Tibial nerve (tissue), 3 donors: ENCODE measurements around the gene PNO1.

Source experiments
- POLR2A ChIP-seq, 2 donors: fragments of 450-650 bp; IDR thresholded peaks; one replicate each; pipeline ENCODE4 v1.6.1; 2017; ENCODE audit warnings: antibody characterized with exemption in 2 of 2, mild to moderate bottlenecking in 2 of 2, moderate library complexity in 2 of 2
- TF ChIP-seq, protein P1 (sequence below), 5 experiments: fragments of 200-600 bp in 3 of 5; fragments of 450-650 bp in 2 of 5; sonication (generic) in 3 of 5; IDR thresholded peaks; one replicate each; pipeline ENCODE4 v1.5.1; 2016 to 2019; ENCODE audit warnings: antibody characterized with exemption in 5 of 5, mild to moderate bottlenecking in 3 of 5, moderate library complexity in 2 of 5

DNA sequence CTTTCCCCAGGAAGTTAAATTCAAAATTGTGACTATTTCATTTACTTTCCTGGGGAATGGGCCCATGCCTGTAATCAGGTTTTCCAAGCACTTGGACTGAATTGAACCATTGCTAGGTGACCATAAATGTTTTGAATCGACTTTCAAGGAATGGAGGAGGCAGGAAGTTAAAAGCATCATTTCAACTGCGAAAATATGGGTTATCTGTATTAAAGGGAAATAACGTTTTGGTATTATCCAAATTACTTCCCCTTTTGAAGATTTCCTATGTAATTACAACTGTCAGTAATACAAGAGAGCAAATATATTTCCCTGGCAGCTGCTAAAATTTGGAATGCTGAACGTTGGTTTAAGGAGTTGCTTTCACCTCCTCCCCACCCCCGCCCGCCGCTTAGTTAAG is 19.0 kb downstream of the PNO1 start:
- TF ChIP-seq, protein P1, sequence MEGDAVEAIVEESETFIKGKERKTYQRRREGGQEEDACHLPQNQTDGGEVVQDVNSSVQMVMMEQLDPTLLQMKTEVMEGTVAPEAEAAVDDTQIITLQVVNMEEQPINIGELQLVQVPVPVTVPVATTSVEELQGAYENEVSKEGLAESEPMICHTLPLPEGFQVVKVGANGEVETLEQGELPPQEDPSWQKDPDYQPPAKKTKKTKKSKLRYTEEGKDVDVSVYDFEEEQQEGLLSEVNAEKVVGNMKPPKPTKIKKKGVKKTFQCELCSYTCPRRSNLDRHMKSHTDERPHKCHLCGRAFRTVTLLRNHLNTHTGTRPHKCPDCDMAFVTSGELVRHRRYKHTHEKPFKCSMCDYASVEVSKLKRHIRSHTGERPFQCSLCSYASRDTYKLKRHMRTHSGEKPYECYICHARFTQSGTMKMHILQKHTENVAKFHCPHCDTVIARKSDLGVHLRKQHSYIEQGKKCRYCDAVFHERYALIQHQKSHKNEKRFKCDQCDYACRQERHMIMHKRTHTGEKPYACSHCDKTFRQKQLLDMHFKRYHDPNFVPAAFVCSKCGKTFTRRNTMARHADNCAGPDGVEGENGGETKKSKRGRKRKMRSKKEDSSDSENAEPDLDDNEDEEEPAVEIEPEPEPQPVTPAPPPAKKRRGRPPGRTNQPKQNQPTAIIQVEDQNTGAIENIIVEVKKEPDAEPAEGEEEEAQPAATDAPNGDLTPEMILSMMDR (IDR thresholded peaks at IDR 0.05), result no peak
- TF ChIP-seq POLR2A (IDR thresholded peaks at IDR 0.05), result no peak
